Liver (tissue), 9 donors: ENCODE data around the gene HEATR5A. TPM values are rescaled to one million over a fixed set of nuclear protein-coding genes. Genes with fewer than 3 reads are reported as not detected.

Source experiments
- DNase-seq: peaks from one replicate; pipeline ENCODE4 v3.0.0-alpha.2; 2017; ENCODE audit warnings: low spot score
- H3K27ac ChIP-seq, 2 donors: one replicate each; pipeline ENCODE4 v1.7.0; 2013; ENCODE audit warnings: inconsistent platforms in 2 of 2, low read length in 2 of 2, control low read depth in 1 of 2, low read depth in 1 of 2, mild to moderate bottlenecking in 1 of 2
- H3K27me3 ChIP-seq, 4 donors: one replicate each; pipeline versions ENCODE4 v1.6.1 to v1.7.0; 2013; ENCODE audit warnings: low read length in 3 of 4, inconsistent platforms in 1 of 4, mild to moderate bottlenecking in 1 of 4, moderate library complexity in 1 of 4; ENCODE audit not compliant: control insufficient read depth in 4 of 4, insufficient read depth in 4 of 4
- H3K36me3 ChIP-seq, 4 donors: one replicate each; pipeline versions ENCODE4 v1.6.1 to v1.7.0; 2013; ENCODE audit warnings: low read length in 3 of 4, mild to moderate bottlenecking in 3 of 4, low read depth in 1 of 4, moderate library complexity in 1 of 4; ENCODE audit not compliant: control insufficient read depth in 4 of 4, insufficient read depth in 3 of 4
- H3K4me1 ChIP-seq, 4 donors: one replicate each; pipeline versions ENCODE4 v1.6.1 to v1.7.0; 2013; ENCODE audit warnings: low read length in 3 of 4, mild to moderate bottlenecking in 3 of 4, moderate library complexity in 1 of 4; ENCODE audit not compliant: control insufficient read depth in 4 of 4, insufficient read depth in 4 of 4
- H3K4me3 ChIP-seq, 3 donors: one replicate each; pipeline versions ENCODE4 v1.6.1 to v1.7.0; 2013; ENCODE audit warnings: low read length in 3 of 3, control low read depth in 1 of 3, low read depth in 1 of 3, mild to moderate bottlenecking in 1 of 3
- H3K9ac ChIP-seq, 2 donors: one replicate each; pipeline ENCODE4 v1.7.0; 2013; ENCODE audit warnings: low read length in 2 of 2, mild to moderate bottlenecking in 2 of 2, moderate library complexity in 2 of 2, control low read depth in 1 of 2, low read depth in 1 of 2
- H3K9me3 ChIP-seq, 4 donors: one replicate each; pipeline versions ENCODE4 v1.6.1 to v1.7.0; 2013; ENCODE audit warnings: low read length in 3 of 4; ENCODE audit not compliant: control insufficient read depth in 4 of 4
- CTCF ChIP-seq: fragments of 150-350 bp; IDR thresholded peaks from 2 replicates; pipeline ENCODE4 v1.5.1; 2017; ENCODE audit warnings: improper control_type of control experiment, low read depth, low read length; ENCODE audit not compliant: missing input control
- EGR1 ChIP-seq, 2 donors: IDR thresholded peaks; 2 replicates each; pipeline ENCODE4 v1.6.1; 2016 to 2018; ENCODE audit warnings: antibody characterized with exemption in 2 of 2, low read depth in 2 of 2
- FOXA1 ChIP-seq: IDR thresholded peaks from 2 replicates; pipeline ENCODE4 v1.6.1; 2016; ENCODE audit warnings: antibody characterized with exemption
- FOXA2 ChIP-seq: IDR thresholded peaks from 2 replicates; pipeline ENCODE4 v1.6.1; 2016; ENCODE audit warnings: antibody characterized with exemption
- JUND ChIP-seq, 2 donors: IDR thresholded peaks; 2 replicates each; pipeline ENCODE4 v1.6.1; 2016; ENCODE audit warnings: antibody characterized with exemption in 2 of 2
- MAX ChIP-seq: IDR thresholded peaks from 2 replicates; pipeline ENCODE4 v1.6.1; 2016; ENCODE audit warnings: antibody characterized with exemption
- NR2F2 ChIP-seq: IDR thresholded peaks from 2 replicates; pipeline ENCODE4 v1.6.1; 2016; ENCODE audit warnings: antibody characterized with exemption
- RAD21 ChIP-seq, 2 donors: IDR thresholded peaks; 2 replicates each; pipeline ENCODE4 v1.6.1; 2016; ENCODE audit warnings: antibody characterized with exemption in 2 of 2, mild to moderate bottlenecking in 2 of 2
- RXRA ChIP-seq, 2 donors: IDR thresholded peaks; 2 replicates each; pipeline ENCODE4 v1.6.1; 2017 to 2018; ENCODE audit warnings: antibody characterized with exemption in 2 of 2, mild to moderate bottlenecking in 1 of 2
- SP1 ChIP-seq: IDR thresholded peaks from 2 replicates; pipeline ENCODE4 v1.6.1; 2018; ENCODE audit warnings: antibody characterized with exemption, mild to moderate bottlenecking
- YY1 ChIP-seq: IDR thresholded peaks from 2 replicates; pipeline ENCODE4 v1.6.1; 2016; ENCODE audit warnings: antibody characterized with exemption, mild to moderate bottlenecking
- WGBS: extraction: QIAGEN DNeasy Blood & Tissue Kit; methylation state at CpG from one replicate; pipeline ENCODE4 v1.1.7; 2013; 5-methylcytosine and 5-hydroxymethylcytosine counted together
- polyA plus RNA-seq, 2 donors: library from polyadenylated mRNA; stranded (reverse) in 1 of 2; unstranded in 1 of 2; fragments of 200-250 nt in 1 of 2; fragments of >200 nt in 1 of 2; fragmentation: Nextera tagmentation in 1 of 2; extraction: Ambion mirVana in 1 of 2; gene quantifications; one replicate each; pipeline versions ENCODE4 v1.2.1 to v1.2.3, GENCODE V29; 2013 to 2015
- total RNA-seq, 2 donors: library from RNA; depleted of rRNA; stranded (reverse); fragments of >200 nt; gene quantifications; one replicate each; pipeline ENCODE4 v1.2.3, GENCODE V29; 2014
- donor health status: healthy.
- donor health status: healthy.
- donor health status: healthy.
- donor health status: healthy.
- donor health status: healthy.

HEATR5A gene
- total and polyA plus RNA-seq, 4 donors: 7.3 to 22.8 (median 10.1) TPM

- Histone ChIP-seq H3K9me3 (no peaks in the 10 kb centered on the region), H3K27me3 (no peaks in the 10 kb centered on the region), H3K4me1 (no peaks in the 10 kb centered on the region), H3K4me3 (no peak overlapping the region), H3K36me3 (no peaks in the 10 kb centered on the region), H3K9ac (no peak overlapping the region), H3K27ac (no peak overlapping the region)
- 97% methylated on average over 11 of the region's 11 CpGs for WGBS
- no peak for DNase-seq
- no peak for TF ChIP-seq CTCF
- no peak for TF ChIP-seq FOXA2
- no peak for TF ChIP-seq EGR1 (IDR thresholded peaks at IDR 0.05; ENCODE audit: low read depth in 2 of 2)
- no peak for TF ChIP-seq JUND (IDR thresholded peaks at IDR 0.05)
- TF ChIP-seq YY1: no peak
- no peak for TF ChIP-seq NR2F2
- TF ChIP-seq SP1: no peak
- TF ChIP-seq MAX: no peak
- no peak for TF ChIP-seq RXRA (IDR thresholded peaks at IDR 0.05)
- no peak for TF ChIP-seq FOXA1
Measured at GRCh38 chr14:31430634-31431264, 10.4 kb upstream of the HEATR5A start.

GRCh38 chr14:31429791-31430190, 9.4 kb upstream of the HEATR5A start:
- no peaks in the 10 kb centered on the region for H3K4me1 ChIP-seq
- H3K9me3 ChIP-seq: no peaks in the 10 kb centered on the region
- TF ChIP-seq RAD21 (IDR thresholded peaks at IDR 0.05): no peak
- no peaks in the 10 kb centered on the region for H3K36me3 ChIP-seq
- no peak for DNase-seq
- H3K4me3 ChIP-seq: no peak overlapping the region
- WGBS: 95% methylated on average over 1 of the region's 1 CpG
- H3K9ac ChIP-seq: no peak overlapping the region
- H3K27ac ChIP-seq: no peak overlapping the region
- H3K27me3 ChIP-seq: no peaks in the 10 kb centered on the region

GRCh38 chr14:31428011-31428410, 7.7 kb upstream of the HEATR5A start:
- DNase-seq: no peak
- Histone ChIP-seq H3K27ac (no peak overlapping the region), H3K9ac (no peak overlapping the region), H3K27me3 (no peaks in the 10 kb centered on the region), H3K36me3 (no peaks in the 10 kb centered on the region), H3K4me1 (no peaks in the 10 kb centered on the region), H3K9me3 (no peaks in the 10 kb centered on the region), H3K4me3 (no peak overlapping the region)
- 97% methylated on average over 1 of the region's 1 CpG for WGBS
- TF ChIP-seq CTCF: no peak
- TF ChIP-seq FOXA2: no peak
